ENCODE measurements around the gene RPL22L1.
"Not testable (repeated sequence)": the region's sequence is repeated elsewhere in the genome, so short reads cannot be mapped to it uniquely, and the experiment has no call there.

The RPL22L1 gene

GRCh38 chr3:170869645-170870593 is at the start of gene RPL22L1:
RPL22L1 (minus strand) TSS chr3:170870195; CDS start chr3:170870167, 28 bp downstream.
- DNase-seq, result no peak

DNA sequence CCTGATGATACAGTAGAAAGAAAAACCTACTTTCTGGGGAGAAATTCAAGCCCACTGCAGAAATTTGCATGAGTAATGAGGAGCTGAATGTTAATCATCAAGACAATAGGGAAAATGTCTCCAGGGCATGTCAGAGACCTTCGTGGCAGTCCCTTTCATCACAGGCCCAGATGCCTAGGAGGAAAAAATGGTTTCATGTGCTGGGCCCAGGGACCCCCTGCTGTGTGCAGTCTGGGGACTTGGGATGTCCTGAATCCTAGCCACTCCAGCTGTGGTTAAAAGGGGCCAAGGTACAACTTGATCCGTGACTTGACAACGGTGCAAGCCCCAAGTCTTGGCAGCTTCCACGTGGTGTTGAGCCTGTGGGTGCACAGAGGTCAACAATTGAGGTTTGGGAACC is 48.7 kb upstream of the RPL22L1 start:
- no peak for DNase-seq

- DNase-seq, result no peak
These were observed 44.7 kb upstream of the RPL22L1 start for GRCh38 chr3:170914690-170915089.

DNA sequence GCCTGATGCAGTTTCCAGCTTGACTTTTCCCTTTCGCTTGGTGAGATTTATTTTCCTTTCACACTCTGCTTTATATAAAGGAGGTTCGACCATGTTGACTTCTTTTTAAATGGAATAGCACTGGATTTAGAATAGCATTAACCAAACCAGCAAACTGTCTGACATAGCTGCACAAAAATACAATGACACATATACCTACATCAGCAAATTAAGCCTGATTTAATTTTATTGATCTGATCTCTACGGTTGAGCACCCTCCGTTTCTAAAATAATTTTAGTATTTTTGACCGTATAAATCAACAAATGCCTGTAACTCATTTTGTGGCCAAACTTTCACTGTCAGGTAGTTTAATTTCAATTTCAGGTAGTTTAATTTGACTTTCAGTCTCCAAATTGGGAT is 44.2 kb upstream of the RPL22L1 start:
- DNase-seq, result no peak

- DNase-seq, result no peak
These were observed 41.1 kb upstream of the RPL22L1 start for GRCh38 chr3:170911051-170911450.

DNA sequence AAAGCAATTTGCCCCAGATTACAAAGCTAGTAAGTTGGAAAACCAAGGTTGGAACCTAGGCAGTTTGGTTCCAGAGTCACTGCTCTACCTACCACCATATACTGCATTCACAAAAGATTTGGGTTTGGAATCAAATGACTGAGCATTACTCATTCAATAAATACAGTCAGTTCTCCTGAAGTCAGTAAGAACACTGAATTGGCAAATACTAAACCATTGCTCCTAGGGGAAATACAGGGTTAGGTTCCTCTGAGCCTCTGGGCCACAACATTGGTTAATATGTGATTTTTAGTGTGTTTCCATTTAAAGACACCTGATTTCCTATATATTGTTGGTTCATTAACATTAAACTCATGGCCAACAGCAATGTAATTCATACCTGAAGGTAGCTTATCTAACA is 40.5 kb upstream of the RPL22L1 start:
- no peak for DNase-seq

DNA sequence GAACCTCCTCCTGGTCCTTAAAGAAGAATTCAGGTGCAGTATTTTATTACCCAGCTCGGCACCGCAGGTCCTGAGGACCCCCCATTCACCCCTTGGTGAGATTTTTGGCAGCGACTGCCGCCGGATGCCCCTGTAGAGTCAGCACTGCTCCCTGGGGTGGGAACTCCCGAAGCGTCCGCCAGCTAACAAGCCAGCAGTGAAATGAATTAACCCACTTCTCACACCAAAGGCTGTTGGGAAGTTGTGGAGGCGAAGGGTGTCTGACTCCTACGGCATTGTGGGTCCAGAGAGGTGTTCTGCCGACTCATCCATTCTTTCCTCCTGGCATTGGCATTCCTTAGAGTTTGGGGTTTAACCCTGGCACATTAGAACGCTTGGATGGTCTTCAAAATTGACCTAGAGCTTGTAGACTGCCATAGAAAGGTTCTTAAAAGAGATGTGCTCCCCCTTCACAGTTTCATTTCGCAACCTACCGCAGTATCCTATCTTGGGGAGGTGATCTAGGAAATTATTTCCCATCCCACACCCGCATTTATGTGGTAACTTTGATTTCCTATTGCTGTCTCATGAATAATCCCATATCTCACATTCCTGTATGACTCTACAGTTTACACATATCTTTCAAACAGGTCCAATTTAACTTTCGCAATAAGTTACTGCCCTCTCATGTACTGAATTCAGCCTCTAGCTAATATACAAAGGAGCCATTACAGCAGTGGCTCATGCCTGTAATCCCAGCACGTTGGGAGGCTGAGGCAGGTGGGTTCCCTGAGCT is 39.3 kb upstream of the RPL22L1 start:
- no peak for DNase-seq

GRCh38 chr3:170908235-170909116 is 38.5 kb upstream of the RPL22L1 start, which contains the start of gene EIF5A2:
EIF5A2 (minus strand) TSS chr3:170908637; CDS start chr3:170907806, 831 bp downstream.
- peak; percentile 86 for DNase-seq

GRCh38 chr3:170907637-170908234 is 37.7 kb upstream of the RPL22L1 start:
- no peak for DNase-seq

GRCh38 chr3:170905862-170906261 is 35.9 kb upstream of the RPL22L1 start:
- no peak for DNase-seq

DNA sequence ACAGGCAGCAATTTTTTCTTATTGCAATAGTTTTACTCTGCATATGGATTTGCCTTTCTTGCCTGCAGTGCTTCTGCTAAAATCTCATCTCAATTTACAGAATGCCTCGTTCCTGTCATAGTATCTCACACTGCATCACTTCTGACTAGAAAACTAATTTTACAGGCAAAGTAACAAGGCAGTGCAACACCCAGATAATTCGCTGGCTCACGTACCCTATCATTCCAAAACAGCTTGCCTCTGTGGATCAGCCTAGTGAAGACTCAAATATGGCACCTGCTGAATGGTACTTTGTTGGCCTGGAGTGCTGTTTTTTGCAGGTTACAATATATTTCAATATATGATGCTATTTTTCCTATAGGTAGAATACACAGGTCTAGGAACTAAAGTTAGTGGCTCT is 33.1 kb upstream of the RPL22L1 start:
- DNase-seq, result no peak

DNA sequence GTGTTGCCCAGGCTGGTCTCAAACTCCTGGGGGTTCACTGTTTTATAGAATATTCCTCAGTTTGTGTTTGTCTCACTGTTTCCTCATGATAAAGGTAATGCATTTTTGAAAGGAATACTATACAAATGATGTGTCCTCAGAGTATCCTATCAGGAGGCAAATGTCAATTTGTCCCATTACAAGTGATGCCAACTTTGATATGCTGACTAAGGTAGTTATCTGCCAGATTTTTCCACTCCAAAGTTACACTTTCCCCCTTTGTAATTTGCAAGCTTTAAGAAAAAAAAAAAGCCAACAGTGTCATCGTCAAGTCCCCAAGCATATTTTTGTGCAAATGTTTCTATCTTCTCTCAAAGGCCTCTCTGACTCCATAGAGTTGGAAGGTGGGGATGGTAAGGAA is 29.5 kb upstream of the RPL22L1 start:
- no peak for DNase-seq

- no peak for DNase-seq
These were observed 28.0 kb upstream of the RPL22L1 start for GRCh38 chr3:170897978-170898377.

- not testable (repeated sequence) for DNase-seq
These were observed 27.2 kb upstream of the RPL22L1 start for GRCh38 chr3:170897199-170897598.

- no peak for DNase-seq
These were observed 26.8 kb upstream of the RPL22L1 start for GRCh38 chr3:170896781-170897180.

GRCh38 chr3:170896333-170896732 is 26.3 kb upstream of the RPL22L1 start:
- not testable (repeated sequence) for DNase-seq

GRCh38 chr3:170893895-170894294 is 23.9 kb upstream of the RPL22L1 start:
- no peak for DNase-seq

DNA sequence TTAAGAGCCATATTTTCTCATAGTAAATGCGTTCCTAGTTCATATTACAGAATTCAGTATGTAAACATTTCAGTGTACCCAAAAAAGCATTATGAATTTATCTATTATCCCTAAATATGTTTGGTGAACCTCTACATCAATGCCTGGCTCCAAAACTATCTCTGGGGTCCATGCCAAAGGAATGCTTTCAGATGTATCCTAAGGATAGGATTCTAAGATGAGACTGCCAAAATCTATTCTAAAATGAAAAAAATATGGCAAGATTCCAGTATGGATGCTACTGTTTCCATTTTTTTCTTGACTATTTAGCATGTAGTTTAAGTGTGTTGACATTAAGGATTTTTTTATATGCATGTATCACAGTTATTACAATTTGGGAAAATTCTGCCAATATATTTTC is 19.6 kb upstream of the RPL22L1 start:
- no peak for DNase-seq

DNA sequence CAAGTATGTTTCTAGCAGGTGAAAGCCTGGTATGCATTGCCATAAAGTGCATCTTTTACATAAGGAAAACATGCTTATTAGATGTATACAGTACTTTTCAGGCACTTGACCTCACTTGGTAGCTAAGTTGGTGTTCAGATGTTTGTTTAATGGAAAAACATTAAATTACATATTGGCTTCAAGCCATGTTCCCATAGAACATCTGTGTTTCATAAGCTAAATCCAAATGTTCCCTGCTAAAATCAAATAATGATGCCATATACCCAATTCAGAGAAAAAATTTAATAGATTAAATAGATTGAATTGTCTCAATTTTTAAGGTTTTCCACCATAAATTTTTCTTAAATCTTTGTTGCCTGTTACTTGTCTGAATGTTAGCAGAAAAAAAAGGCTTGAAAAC is 19.1 kb upstream of the RPL22L1 start:
- DNase-seq, result no peak

- not testable (repeated sequence) for DNase-seq
These were observed 14.3 kb upstream of the RPL22L1 start for GRCh38 chr3:170884109-170884930.

- DNase-seq, result not testable (repeated sequence)
These were observed 8.7 kb upstream of the RPL22L1 start for GRCh38 chr3:170878688-170879087.

Data from DMS 273 treated with DMSO at 0.1 percent for 48 hours (cell line).